Left ventricle myocardium inferior (tissue), 1 donor: ENCODE data around the gene SLTM. TPM values are rescaled to one million over a fixed set of nuclear protein-coding genes. Genes with fewer than 3 reads are reported as not detected.
"Not testable (repeated sequence)": the region's sequence is repeated elsewhere in the genome, so short reads cannot be mapped to it uniquely, and the experiment has no call there.

Experiments used
- DNase-seq: peaks from one replicate; pipeline ENCODE4 v3.0.0-alpha.2; 2020
- H3K27ac ChIP-seq: fragments of 200-600 bp; replicated peaks from 2 replicates; pipeline ENCODE4 v1.8.0; 2021
- H3K27me3 ChIP-seq: fragments of 200-600 bp; 2 replicates; pipeline ENCODE4 v1.8.0; 2021; ENCODE audit warnings: low read depth
- H3K36me3 ChIP-seq: fragments of 200-600 bp; 2 replicates; pipeline ENCODE4 v1.8.0; 2021
- H3K4me1 ChIP-seq: fragments of 200-600 bp; 2 replicates; pipeline ENCODE4 v1.8.0; 2021
- H3K4me3 ChIP-seq: fragments of 200-600 bp; 2 replicates; pipeline ENCODE4 v1.8.0; 2021; ENCODE audit warnings: mild to moderate bottlenecking, moderate library complexity
- H3K9me3 ChIP-seq: fragments of 200-600 bp; replicated peaks from 2 replicates; pipeline ENCODE4 v1.8.0; 2021
- CTCF ChIP-seq: fragments of 200-600 bp; IDR thresholded peaks from 2 replicates; pipeline ENCODE4 v1.8.0; 2021; ENCODE audit warnings: antibody characterized with exemption, mild to moderate bottlenecking, borderline replicate concordance
- intact Hi-C: fragments of 100-400 bp; cut with micrococcal nuclease; formaldehyde crosslinking; loops from one replicate; pipeline ENCODE4 v1.11.0; 2022
- total RNA-seq: library from RNA; stranded (reverse); fragmentation: NEBNext Ultra II Directional; extraction: Animal tissue kit (Norgen Biotek cat#: 25700); gene quantifications from one replicate; pipeline ENCODE4 v1.2.1, GENCODE V29; 2021
- donor health status: DM: no; HTN: yes; CAD: no; lungs with severe emphysema.

The SLTM gene
- total RNA-seq, 1 donor from 2014 or later: 47.8 TPM

GRCh38 chr15:58900631-58901030 lies 32.8 kb downstream of the SLTM start:
- Histone ChIP-seq H3K4me1 (peaks cover 6% of the 10 kb centered on the region), H3K27ac (no peak overlapping the region), H3K4me3 (no peak overlapping the region), H3K9me3 (no peaks in the 10 kb centered on the region), H3K27me3 (no peaks in the 10 kb centered on the region), H3K36me3 (peaks cover 54% of the 10 kb centered on the region)
- DNase-seq: no peak
- intact Hi-C loops: no loop called here
- no peak for TF ChIP-seq CTCF

GRCh38 chr15:58898150-58898680 lies 35.3 kb downstream of the SLTM start:
- DNase-seq: no peak
- Histone ChIP-seq H3K4me3 (no peak overlapping the region), H3K9me3 (no peaks in the 10 kb centered on the region), H3K27ac (no peak overlapping the region), H3K4me1 (peaks cover 1% of the 10 kb centered on the region), H3K36me3 (peaks cover 63% of the 10 kb centered on the region), H3K27me3 (no peaks in the 10 kb centered on the region)
- intact Hi-C loops: no loop called here
- no peak for TF ChIP-seq CTCF

- Histone ChIP-seq H3K4me3 (no peak overlapping the region), H3K4me1 (peaks cover 15% of the 10 kb centered on the region), H3K27ac (no peak overlapping the region), H3K36me3 (peaks cover 98% of the 10 kb centered on the region), H3K9me3 (no peaks in the 10 kb centered on the region), H3K27me3 (no peaks in the 10 kb centered on the region)
- no peak for DNase-seq
- TF ChIP-seq CTCF: no peak
- intact Hi-C loops: no loop called here
Measured at GRCh38 chr15:58889363-58889762, 44.1 kb downstream of the SLTM start.

- Histone ChIP-seq H3K9me3 (no peaks in the 10 kb centered on the region), H3K4me1 (peaks cover 11% of the 10 kb centered on the region), H3K36me3 (peaks cover 98% of the 10 kb centered on the region), H3K4me3 (no peak overlapping the region), H3K27ac (no peak overlapping the region), H3K27me3 (no peaks in the 10 kb centered on the region)
- no peak for DNase-seq
- TF ChIP-seq CTCF: no peak
- intact Hi-C loops: no loop called here
Measured at GRCh38 chr15:58886921-58887320, 46.6 kb downstream of the SLTM start.

- H3K9me3 ChIP-seq, H3K27ac ChIP-seq, H3K27me3 ChIP-seq, intact Hi-C loops, DNase-seq, H3K4me1 ChIP-seq, H3K4me3 ChIP-seq: not testable (repeated sequence)
- peaks cover 98% of the 10 kb centered on the region for H3K36me3 ChIP-seq
Measured at GRCh38 chr15:58883926-58884325, 49.6 kb downstream of the SLTM start.

- Histone ChIP-seq H3K36me3 (peaks cover 98% of the 10 kb centered on the region), H3K27me3 (no peaks in the 10 kb centered on the region), H3K4me3 (no peak overlapping the region), H3K27ac (no peak overlapping the region), H3K9me3 (no peaks in the 10 kb centered on the region), H3K4me1 (no peaks in the 10 kb centered on the region)
- no peak for DNase-seq
- no peak for TF ChIP-seq CTCF
- intact Hi-C loops: no loop called here
Measured at GRCh38 chr15:58882243-58882642, 51.2 kb downstream of the SLTM start.
